Measurements from ENCODE around the gene DGKQ. TPM values are rescaled to one million over a fixed set of nuclear protein-coding genes. Genes with fewer than 3 reads are reported as not detected.
"Not testable (repeated sequence)": the region's sequence is repeated elsewhere in the genome, so short reads cannot be mapped to it uniquely, and the experiment has no call there.

Gene DGKQ
- total RNA-seq, 1 donor: 13.5 TPM

DNA sequence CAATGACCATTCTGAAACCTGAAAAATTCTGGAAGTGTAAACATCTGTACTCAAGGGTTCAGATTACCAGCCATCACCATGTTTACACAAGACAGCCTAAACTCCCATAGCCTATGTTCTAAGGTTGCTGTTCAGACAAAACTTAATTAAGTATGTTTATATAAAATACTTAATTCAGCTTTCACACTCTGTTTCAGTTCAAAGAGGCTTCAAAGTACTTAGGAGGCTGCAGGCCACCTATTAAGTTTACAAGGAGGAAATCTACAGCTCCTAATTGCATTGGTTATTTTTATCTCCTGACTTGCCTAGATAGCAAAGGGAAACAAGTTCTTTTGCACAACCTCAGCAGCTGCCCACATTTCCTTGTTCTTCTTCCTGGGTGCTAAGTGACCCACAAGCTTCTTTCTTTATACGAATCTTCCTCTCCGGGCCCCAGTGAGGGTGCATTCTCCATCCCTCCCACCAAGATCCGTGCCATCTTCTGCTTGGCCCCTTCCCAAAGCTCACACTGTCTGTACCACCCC lies 43.3 kb downstream of the DGKQ start:
- DNase-seq (ENCODE audit: low read depth in 2 of 3, low spot score in 2 of 3): no peak

GRCh38 chr4:929096-929765 lies 44.1 kb downstream of the DGKQ start:
- DNase-seq (ENCODE audit: low read depth in 2 of 3, low spot score in 2 of 3): no peak

DNA sequence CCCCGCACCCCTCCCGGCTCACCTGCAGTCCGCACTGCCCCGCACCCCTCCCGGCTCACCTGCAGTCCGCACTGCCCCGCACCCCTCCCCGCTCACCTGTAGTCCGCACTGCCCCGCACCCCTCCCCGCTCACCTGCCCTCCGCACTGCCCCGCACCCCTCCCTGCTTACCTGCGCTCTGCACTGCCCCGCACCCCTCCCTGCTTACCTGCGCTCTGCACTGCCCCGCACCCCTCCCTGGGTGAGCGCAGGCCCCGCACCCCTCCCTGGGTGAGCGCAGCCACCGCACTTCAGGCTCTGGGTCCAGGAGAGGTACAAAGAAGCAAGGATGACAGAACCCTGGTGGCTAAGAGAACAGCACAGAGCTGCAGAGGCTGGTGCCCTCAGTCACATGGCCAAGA lies 45.8 kb downstream of the DGKQ start:
- not testable (repeated sequence) for DNase-seq (ENCODE audit: low read depth in 2 of 3, low spot score in 2 of 3)

DNA sequence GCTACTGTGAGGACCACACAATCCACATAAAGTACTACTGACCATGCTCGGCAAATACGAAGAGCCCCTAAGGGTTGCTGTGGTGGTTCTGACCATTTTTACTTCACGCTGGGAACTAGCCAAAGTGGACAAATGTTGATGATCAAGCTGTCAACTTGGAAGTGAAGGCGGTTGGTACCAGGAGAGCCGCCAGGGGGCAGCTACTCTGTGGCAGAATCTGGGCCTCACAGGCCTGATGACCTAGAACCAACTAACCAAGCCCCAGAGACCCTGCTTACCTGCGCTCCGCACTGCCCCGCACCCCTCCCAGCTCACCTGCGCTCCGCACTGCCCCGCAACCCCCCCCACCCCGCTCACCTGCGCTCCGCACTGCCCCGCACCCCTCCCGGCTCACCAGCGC lies 46.8 kb downstream of the DGKQ start:
- DNase-seq (ENCODE audit: low read depth in 2 of 3, low spot score in 2 of 3): no peak

DNA sequence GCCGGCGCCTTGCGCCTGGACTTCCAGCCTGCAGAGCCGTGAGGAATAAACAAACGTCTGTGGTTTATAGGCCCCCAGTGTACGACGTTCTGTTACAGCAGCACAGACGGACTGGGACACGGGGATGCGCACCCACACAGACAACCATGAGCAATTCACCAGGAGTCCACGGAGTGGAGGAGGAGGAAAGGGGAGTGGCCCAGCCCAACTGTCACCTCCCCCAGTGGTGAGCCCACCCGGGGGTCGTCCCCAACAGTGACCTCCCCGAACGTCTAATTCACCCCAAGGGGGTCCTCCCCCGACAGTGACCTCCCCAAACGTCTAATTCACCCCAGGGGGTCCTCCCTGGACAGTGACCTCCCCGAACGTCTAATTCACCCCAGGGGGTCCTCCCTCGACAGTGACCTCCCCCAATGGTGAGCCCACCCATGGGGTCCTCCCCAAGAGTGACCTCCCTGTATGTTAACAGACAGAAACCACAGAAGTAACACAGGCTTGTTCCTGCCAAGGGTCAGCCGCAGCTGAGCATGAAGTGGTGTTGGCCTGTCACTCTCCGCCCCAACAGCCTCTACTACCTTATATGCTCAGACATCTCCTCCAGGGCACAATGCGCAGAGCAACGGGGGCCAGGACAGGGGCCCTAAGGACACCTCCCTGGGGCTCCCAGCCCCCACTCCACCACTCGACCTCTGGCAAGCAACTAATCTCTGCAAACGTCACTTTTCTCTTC lies 47.4 kb downstream of the DGKQ start:
- no peak for DNase-seq (ENCODE audit: low read depth in 2 of 3, low spot score in 2 of 3)

DNA sequence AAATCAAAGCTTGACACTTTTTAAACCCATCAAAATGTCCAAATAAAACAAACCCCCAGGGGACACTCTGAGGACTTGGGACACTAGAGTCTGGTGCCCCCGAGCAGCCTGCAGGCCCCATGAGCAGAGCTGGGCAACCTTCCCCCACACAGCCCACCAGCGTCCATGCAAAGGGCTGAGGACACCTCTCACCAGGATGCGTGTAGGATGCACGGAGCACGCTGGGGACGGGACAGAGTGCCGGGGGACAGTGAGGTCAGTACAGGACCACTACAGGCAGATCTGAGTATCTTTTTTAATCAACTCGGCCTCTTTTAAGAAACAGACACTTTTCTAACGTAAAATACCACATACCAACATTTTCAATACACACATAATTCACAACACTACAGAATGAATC lies 48.2 kb downstream of the DGKQ start:
- DNase-seq (ENCODE audit: low read depth in 2 of 3, low spot score in 2 of 3): no peak

GRCh38 chr4:924107-925096 lies 49.0 kb downstream of the DGKQ start:
- peak in 2 of 3 donors; percentile 58 to 63 for DNase-seq (ENCODE audit: low read depth in 2 of 3, low spot score in 2 of 3)

- DNase-seq (ENCODE audit: low read depth in 2 of 3, low spot score in 2 of 3): peak in 2 of 3 donors; percentile 14 to 26
Observed at GRCh38 chr4:921830-922331, 51.5 kb downstream of the DGKQ start.

GRCh38 chr4:919004-919680 lies 54.2 kb downstream of the DGKQ start:
- not testable (repeated sequence) for DNase-seq (ENCODE audit: low read depth in 2 of 3, low spot score in 2 of 3)

GRCh38 chr4:918591-918990 lies 54.8 kb downstream of the DGKQ start:
- not testable (repeated sequence) for DNase-seq (ENCODE audit: low read depth in 2 of 3, low spot score in 2 of 3)

DNA sequence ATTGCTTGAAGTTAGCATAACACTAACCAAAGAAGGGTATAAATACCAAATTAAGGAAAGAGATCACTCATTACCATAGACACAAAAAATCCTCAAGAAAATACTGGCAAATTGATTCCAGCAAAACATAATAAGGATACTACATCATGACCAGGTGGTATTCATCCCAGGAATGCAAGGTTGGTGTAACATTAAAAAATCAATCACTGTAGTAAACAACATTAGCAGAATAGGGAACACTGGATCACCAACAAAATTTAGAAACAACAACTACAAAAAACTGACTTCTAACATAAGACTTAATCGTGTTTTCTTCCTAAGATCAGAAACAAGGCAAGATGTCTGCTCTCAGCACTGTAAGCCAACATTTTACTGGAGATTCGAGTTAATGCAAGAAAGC lies 55.4 kb downstream of the DGKQ start:
- DNase-seq (ENCODE audit: low read depth in 2 of 3, low spot score in 2 of 3): no peak

DNA sequence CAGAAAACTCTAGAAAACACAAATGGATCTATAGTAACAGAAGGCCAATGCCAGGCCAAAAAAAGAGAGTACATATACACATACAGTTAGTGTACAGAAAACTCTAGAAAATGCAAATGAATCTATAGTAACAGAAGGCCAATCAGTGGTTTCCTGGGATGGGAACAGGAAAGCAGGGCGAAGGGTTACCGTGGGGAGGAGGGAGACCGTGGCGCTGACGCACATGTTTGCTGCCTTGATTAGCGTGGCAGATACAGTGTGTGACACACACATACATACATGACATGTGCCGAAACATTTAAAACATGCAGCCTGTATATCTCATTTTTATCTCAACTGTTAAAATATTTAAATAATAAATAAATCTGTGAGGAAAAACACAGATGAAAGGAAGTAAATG lies 55.9 kb downstream of the DGKQ start:
- DNase-seq (ENCODE audit: low read depth in 2 of 3, low spot score in 2 of 3): no peak

- DNase-seq (ENCODE audit: low read depth in 2 of 3, low spot score in 2 of 3): peak in 2 of 3 donors; percentile 22 to 64
Observed at GRCh38 chr4:915595-915994, 57.8 kb downstream of the DGKQ start.

- DNase-seq (ENCODE audit: low read depth in 2 of 3, low spot score in 2 of 3): peak in 1 of 3 donors; percentile 10
Observed at GRCh38 chr4:915041-915474, 58.3 kb downstream of the DGKQ start.

GRCh38 chr4:914531-914930 lies 58.8 kb downstream of the DGKQ start:
- DNase-seq (ENCODE audit: low read depth in 2 of 3, low spot score in 2 of 3): no peak

GRCh38 chr4:913280-913618 lies 60.1 kb downstream of the DGKQ start:
- no peak for DNase-seq (ENCODE audit: low read depth in 2 of 3, low spot score in 2 of 3)

DNA sequence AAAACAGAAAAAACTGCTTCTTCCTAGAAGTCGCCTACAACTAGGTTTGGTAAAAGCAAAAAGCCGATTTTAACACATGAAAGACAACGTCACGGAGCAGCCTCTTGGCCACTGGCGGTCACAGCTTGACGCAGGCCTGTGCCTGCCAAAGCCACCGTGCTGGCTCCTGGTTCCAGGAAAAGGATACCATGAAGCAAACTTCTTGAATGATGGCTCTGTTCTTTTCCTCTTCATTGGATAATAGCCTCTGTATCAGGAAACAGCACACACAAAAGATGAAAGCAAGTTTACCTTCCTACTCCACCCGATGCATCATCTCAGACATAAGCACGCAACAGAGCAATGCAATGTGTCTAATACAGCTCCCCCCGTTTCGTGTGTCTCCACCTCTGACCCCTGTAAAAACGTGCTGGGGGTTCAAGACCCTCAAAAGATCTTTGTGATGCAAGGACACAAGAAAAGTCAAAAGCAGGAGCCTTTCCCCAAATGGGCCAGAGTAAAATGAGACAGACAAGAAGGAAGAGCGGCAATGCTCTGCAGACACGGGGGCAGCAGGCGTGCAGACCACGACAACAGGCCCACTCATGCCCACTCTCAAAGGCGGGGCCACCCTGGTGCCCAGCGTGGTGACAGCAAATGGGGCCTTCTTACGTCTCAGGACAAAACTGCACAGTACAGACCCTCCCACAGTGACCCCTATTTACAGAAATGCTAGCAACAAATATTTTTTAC lies 60.7 kb downstream of the DGKQ start:
- no peak for DNase-seq (ENCODE audit: low read depth in 2 of 3, low spot score in 2 of 3)

DNA sequence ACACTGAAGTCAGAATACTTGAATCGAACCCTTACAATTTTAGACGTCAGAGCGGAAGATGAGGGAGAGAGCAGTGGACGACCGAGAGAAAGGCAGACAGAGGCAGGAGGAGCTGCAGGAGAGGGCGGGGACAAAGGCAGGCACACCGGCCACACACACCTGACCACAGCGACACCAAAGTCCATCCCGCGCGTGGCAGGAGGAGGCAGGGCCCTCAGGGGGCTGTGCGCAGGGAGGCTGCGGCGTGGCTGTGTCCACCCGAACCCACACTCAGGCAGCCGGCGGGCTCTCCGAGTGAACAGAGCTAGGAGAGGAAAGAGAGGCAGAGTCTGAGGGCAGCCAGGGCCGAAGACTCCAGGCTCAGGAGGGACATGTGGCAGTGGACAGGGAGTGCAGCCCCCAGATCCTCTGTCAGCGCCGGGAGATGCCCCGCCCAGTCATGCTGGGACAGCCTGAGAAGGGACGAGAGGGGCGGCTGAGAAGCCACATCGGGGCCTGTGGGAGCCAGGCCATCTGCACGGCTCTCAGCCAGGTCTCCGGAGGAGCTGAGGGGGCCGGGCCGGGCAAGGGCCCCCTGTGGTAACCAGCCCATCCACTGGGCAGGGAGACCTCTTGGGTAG lies 61.4 kb downstream of the DGKQ start:
- no peak for DNase-seq (ENCODE audit: low read depth in 2 of 3, low spot score in 2 of 3)

GRCh38 chr4:911221-911751 lies 62.1 kb downstream of the DGKQ start:
- DNase-seq (ENCODE audit: low read depth in 2 of 3, low spot score in 2 of 3): no peak

Data from hematopoietic multipotent progenitor cell (in vitro differentiated cells).